GM12873 (cell line): ENCODE results near the gene IL18BP.

Experiments
- CTCF ChIP-seq: IDR thresholded peaks from 2 replicates; pipeline ENCODE4 v1.5.1; 2012; ENCODE audit warnings: low read depth, mild to moderate bottlenecking, moderate library complexity, low read length, control low read depth; ENCODE audit not compliant: insufficient read depth; ENCODE audit errors: missing control alignments

Gene IL18BP

GRCh38 chr11:72007089-72007476 lies 8.4 kb downstream of the IL18BP start:
- TF ChIP-seq CTCF, result no peak

GRCh38 chr11:72007587-72007986 lies 8.9 kb downstream of the IL18BP start:
- no peak for TF ChIP-seq CTCF

- no peak for TF ChIP-seq CTCF
These were observed 10.0 kb downstream of the IL18BP start for GRCh38 chr11:72008728-72009127.

- no peak for TF ChIP-seq CTCF
These were observed 10.4 kb downstream of the IL18BP start for GRCh38 chr11:72009156-72009555.

GRCh38 chr11:72010529-72011233 lies 12.0 kb downstream of the IL18BP start:
- TF ChIP-seq CTCF, result no peak

GRCh38 chr11:72012091-72012630 lies 13.5 kb downstream of the IL18BP start:
- TF ChIP-seq CTCF, result no peak

- TF ChIP-seq CTCF, result no peak
These were observed 14.4 kb downstream of the IL18BP start for GRCh38 chr11:72012897-72013721.
